GF-D8 (cell line): Measurements from ENCODE around the gene TTC33.
"Not testable (repeated sequence)": the region's sequence is repeated elsewhere in the genome, so short reads cannot be mapped to it uniquely, and the experiment has no call there.

Experiments used
- DNase-seq: peaks from one replicate; lab custom pipeline; 2025; lab: John Stamatoyannopoulos, UW

Gene TTC33

DNA sequence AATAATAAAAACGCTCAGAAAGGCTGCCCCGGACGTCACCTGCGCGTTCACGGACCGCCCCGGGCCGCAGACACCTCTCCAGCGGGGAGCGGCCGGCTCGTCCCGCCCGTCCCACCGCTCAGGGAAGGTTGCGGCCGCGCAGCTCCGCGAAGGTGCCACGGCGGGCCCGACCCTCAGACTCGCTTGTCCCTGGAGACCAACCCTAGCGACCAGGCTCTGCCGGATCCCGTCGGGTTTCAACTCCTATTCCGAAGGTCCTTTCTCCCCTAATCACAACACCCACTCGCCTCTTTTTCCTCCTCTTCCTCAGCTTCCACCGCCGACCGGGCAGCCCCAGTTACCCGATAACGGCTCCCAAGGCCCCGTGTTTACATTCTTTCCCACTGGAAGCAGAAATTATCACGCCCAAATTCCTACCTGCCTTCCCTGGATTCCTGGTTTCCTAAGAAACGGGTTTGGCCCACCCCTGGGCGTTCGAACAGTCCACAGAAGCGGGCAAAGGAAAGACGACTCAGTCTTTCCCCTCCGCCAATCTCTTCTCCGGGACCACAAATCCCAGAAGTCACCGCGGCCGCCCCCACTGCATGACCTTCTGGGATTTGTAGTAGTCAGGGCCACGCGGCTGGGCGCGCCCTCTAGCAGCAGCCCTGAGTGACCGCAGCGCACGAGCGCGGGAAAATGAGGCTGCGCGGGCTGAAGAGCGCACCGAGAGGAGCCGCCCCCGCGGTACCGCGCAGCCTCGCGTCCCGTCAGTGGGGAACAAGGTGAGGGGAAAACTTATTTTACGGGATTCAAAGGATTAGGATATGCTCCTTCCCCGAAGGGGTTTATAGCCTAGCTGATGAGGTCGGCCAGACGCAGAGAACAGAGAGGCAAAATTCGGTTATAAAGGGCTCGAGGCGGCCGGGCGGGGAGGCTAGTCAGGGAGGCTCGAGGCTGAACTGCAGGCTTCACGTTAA lies at the start of gene TTC33:
TTC33 (minus strand) TSS at position 555 of the 959 bp plus-strand sequence. CDS start 8,943 bp downstream, outside the sequence.
- peak; percentile 81 for DNase-seq

DNA sequence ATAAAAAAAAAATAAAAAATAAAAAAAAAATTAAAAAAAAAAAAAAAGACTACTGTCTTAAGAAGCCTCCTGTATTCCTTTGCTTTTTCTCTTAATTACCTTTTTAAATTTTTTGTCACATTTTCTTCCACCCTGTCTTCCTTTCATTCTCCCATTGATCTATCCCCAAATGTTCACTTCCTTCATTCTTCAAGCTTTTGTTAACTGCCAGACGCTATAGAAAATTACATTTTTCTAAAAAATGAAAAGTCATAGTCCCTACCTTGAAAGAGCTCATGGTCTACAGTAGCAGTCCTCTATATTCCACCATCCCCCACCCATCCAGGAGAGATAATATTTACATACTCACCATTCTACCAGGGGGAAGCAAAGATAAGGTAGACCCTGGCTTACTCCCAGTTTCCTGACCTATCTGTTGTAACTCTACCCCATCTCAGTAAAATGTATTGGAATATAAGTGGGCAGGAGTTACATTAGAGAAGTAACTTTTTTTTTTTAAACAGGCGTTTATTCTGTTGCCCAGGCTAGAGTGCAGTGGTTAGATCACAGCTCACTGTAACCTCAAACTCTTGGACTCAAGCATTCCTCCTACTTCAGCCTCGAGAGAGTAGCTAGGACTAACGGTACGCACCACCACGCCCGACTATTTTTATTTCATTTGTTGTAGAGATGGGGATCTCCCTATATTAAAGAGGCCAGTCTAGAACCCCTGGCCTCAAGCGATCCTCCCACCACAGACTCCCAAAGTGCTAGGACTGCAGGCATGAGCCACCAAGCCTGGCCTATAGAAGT lies 46.2 kb upstream of the TTC33 start:
- DNase-seq: no peak

GRCh38 chr5:40799258-40799657 lies 43.5 kb upstream of the TTC33 start:
- no peak for DNase-seq

- DNase-seq: no peak
Measured at GRCh38 chr5:40798801-40799210, 43.0 kb upstream of the TTC33 start.

DNA sequence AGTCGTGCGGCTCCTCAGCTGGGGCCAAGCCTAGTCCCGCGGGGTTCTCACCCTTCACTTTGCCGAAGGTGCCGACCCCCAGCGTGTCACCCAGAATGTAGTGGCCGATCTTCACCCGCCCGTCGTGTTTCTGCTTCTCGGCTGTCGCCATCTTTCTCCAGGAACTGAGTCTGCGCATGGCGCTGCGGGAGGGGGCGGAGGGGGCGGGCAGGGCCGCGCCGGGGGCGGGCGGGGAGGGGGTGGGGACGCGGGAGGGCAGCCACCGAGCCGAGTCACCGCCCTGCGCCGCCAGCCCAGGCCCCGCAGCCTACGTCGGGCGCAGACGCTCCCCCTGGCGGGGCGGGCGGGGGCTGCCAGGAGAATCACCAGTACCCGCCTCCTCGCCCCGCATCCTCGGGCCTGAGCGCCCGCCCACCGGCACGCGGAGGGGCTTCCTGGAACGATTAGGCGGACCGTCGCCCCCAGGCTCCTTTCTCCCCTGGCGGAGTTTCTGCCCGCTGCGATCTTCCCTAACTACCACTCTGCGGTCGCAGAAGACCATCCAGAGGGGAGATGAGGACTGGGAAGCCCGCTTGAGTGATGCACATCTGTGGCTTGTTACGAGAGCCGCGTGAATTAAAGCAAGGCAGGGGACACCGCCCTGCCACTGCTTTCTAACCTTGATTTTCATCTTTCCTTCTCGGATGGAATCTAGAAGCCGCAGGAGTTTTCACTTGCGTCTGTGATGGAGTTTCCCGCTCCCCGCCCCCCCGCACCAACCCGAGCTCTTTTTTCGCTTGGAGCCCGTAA lies 42.4 kb upstream of the TTC33 start, which contains the start of gene PRKAA1:
PRKAA1 (minus strand) TSS at position 363 of the 789 bp plus-strand sequence; CDS start at position 178, 185 bp downstream.
- peak; percentile 72 for DNase-seq

DNA sequence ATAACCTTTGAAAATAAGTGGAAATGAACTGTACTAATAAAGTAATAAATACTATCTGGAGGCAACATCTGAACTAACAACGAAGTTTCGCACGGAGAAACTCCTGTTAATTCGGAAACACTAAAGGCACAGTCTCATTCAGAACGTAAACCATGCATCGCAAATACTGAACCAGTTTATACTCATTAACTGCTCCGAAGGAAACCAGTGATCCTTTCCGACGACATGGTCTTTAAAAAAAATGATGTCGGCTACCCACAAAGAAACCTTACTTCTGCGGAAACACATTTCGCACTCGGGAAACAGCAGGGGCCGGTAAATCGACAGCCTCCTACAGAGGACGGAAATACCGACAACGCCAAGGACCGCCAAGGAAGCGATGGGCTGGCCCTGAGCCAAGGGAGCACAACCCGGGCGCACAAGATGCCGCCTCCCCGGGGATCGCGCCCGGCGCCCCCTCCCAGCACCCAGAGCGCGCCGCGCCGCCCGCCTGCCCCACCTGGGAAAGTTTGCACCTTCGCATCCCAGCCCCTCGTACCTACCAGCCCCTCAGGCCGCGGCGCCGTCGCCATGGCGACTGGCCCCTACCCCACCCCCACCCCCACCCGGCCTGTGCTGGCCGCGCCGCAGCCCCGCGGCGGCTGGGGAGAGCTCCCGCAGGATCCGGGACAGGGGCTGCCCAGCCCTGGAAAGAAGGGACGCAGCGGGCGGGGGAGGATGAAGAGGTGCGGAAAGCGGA lies 41.7 kb upstream of the TTC33 start:
- DNase-seq: peak; percentile 87

DNA sequence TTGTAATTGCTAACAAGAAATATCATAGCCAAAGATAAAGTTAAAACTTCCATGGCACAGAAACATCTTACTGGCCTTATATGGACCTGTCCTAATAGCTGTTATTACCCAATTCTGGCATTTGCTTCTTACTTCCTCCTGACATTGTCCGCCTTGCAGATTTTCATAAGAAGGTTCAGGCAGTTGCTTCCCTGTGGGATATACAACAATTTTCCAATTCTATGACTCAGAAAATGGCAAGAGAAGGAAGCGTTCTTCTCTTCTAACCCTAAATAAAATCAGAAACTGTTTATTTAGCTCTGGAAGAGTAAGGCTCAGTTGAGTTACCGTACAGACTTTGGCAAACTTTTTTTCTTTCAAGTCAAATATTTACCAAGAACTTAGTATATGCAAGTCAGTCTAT lies 40.7 kb upstream of the TTC33 start:
- peak; percentile 53 for DNase-seq

GRCh38 chr5:40794877-40795276 lies 39.1 kb upstream of the TTC33 start:
- DNase-seq: not testable (repeated sequence)

GRCh38 chr5:40794340-40794739 lies 38.6 kb upstream of the TTC33 start:
- not testable (repeated sequence) for DNase-seq

DNA sequence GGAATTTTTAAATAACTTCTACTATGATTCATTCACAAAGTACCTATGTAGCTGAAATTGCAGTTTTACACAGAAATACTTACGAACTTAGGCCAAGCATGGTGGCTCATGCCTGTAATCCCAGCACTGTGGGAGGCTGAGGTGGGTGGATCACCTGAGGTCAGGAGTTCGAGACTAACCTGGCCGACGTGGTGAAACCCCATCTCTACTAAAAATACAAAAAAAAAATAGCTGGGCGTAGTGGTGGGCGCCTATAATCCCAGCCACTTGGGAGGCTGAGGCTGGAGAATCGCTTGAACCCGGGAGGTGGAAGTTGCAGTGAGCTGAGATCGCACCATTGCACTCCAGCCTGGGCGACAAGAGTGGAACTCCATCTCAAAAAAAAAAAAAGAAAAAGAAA lies 36.9 kb upstream of the TTC33 start:
- not testable (repeated sequence) for DNase-seq

GRCh38 chr5:40791715-40792139 lies 36.0 kb upstream of the TTC33 start:
- DNase-seq: no peak

DNA sequence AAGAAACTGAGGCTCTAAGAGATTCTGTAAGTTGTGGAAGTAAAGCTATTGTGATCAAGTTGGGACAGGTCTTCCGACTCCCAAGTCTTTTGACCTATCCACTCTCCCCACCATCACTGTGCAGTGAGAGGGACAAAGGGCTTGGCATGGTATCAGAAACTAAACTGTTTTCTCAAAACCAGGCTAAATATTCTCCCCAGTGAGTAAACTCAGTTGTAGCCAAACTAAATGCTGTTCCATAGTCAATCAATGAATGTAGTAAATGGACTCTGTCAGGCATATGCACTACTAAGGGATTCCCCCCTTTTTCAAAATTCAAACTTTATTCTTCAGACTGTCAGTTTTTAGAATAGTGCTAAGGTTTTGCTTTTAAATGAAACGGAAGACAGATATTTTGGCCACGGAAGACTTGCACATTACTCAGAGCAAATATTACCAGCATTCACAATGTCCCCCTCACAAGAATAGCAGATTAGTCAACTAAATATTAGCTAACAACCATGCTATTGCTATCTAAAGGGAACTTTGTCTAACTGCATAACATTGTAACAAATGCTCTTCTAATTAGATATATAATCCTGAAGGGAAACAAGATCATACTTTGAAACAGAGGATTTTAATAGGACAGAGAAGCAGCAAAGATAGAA lies 35.3 kb upstream of the TTC33 start:
- no peak for DNase-seq

GRCh38 chr5:40788941-40789340 lies 33.2 kb upstream of the TTC33 start:
- DNase-seq: not testable (repeated sequence)

DNA sequence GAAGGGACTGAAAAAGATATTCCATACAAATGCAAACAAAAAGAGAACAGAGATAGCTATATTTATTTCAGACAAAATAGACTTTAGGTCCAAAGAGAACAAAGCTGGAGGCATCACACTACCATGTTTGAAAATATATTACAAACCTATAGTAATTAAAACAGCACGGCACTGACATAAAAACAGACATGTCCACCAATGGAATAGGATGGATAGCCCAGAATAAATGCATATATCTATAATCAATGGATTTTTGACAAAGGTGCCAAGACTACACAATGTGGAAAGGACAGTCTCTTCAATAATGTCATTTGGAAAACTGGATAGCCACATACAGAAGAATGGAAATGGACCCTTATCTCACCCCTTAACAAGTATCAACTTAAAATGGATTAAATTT lies 32.2 kb upstream of the TTC33 start:
- DNase-seq: no peak

- DNase-seq: not testable (repeated sequence)
Measured at GRCh38 chr5:40786664-40787063, 30.9 kb upstream of the TTC33 start.

DNA sequence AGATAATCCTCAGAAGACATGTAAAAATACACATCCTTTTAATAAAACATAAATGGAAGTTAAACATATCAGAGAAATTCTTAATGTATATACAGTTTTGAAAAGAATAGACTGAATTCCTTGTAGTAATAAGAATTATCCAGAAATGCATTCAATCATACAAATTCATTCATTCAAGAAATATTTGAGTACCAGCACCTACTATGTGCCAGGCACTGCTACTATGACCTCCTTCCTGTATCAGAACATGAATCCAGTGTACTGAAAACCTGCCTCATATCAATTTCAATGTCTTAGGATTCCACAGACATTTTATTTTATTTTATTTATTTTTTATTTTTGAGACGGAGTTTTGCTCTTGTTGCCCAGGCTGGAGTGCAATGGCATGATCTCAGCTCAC lies 29.2 kb upstream of the TTC33 start:
- no peak for DNase-seq

DNA sequence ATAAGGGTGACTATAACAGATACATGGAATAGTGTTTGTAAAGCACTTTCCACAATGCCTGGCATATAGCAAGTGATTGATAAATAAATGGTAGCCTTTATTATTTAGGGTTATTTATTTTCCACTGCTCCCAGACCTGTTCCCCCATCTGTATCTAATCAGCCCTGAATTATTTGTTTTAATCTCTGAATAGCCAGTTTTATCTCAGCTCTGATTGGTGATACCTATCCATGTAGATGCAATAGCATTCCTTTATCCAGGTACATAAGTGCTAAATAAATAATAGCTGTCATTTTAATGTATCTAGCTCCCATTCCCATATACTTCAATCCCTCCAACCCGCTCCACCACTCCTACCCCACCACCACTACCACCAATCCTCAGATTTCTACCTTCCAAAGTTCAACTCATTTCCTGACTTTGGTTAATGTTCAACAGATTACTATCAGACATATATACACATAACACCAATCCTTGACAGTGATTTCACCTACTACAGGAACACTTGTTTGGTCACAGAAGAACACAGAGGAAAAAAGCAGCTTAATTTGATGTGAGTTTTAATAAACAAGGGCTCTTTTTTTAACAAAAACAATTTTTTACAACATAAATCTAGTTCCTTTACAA lies 28.4 kb upstream of the TTC33 start:
- no peak for DNase-seq

- DNase-seq: peak; percentile 63
Measured at GRCh38 chr5:40781843-40782409, 26.2 kb upstream of the TTC33 start.

DNA sequence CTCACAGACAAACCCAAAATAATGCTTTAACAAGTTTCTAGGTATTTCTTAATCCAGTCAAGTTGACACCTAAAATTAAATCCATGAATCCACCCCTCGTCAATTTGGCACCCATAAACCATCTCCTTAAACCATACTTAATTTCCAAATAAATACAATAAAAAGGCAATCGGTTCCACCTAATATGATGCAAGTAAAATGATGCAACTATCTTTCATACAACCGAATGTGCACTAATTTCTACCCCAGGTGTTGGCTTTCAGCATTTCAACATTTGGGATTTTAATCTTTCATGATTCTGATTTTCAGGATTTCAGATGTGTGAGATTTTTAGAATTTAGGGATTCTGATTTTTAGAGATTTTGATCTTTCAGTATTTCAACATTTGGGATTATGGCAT lies 25.1 kb upstream of the TTC33 start:
- no peak for DNase-seq

DNA sequence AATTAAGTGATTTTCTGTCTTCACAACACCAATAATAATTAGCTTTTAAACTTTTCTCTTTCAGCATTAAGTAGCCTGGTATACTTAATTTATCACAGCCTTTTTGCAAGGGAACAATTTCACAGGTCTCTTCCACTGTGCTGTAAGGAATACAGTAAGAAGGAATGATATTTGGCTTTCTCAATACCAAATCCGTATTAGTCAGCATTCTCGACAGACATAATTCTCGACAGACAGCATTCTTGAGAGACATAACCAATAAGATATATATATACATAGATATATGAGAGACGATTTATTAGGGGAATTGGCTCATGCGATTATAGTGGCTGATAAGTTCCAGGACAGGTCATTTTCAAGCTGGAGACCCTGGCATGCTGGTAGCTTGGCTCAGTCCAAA lies 24.4 kb upstream of the TTC33 start:
- no peak for DNase-seq
